ENCODE data around the gene POC1A.

POC1A gene

DNA sequence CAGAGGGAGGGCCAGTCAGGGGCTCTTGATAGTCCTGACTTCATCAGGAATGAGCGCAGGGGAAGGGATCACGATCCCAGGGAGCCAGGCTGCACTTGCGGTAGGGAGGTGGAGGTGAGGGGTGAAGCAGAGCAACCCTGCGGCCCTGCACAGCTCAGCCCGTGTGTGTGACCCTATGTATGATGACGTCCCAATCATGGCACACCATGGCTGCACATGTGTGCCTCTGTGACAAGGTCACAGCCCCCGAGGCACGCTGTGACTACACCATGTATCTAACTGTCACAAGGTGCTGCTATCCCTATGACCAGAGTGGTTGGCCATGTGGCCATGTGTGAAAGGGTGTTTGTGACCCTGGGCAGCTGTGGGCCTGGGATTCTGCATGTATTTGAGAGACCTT is 30.5 kb upstream of the POC1A start:
- Histone ChIP-seq H3K4me3 (ENCODE audit: severe bottlenecking) (no peak overlapping the region), H3K27ac (ENCODE audit: poor library complexity, severe bottlenecking) (no peak overlapping the region), H3K27me3 (ENCODE audit: insufficient read depth, poor library complexity, severe bottlenecking) (no peaks in the 10 kb centered on the region), H3K36me3 (ENCODE audit: low read depth) (no peaks in the 10 kb centered on the region), H3K4me1 (ENCODE audit: insufficient read depth, poor library complexity, severe bottlenecking) (no peaks in the 10 kb centered on the region), H3K9me3 (ENCODE audit: severe bottlenecking) (no peaks in the 10 kb centered on the region)
- TF ChIP-seq, protein P1, sequence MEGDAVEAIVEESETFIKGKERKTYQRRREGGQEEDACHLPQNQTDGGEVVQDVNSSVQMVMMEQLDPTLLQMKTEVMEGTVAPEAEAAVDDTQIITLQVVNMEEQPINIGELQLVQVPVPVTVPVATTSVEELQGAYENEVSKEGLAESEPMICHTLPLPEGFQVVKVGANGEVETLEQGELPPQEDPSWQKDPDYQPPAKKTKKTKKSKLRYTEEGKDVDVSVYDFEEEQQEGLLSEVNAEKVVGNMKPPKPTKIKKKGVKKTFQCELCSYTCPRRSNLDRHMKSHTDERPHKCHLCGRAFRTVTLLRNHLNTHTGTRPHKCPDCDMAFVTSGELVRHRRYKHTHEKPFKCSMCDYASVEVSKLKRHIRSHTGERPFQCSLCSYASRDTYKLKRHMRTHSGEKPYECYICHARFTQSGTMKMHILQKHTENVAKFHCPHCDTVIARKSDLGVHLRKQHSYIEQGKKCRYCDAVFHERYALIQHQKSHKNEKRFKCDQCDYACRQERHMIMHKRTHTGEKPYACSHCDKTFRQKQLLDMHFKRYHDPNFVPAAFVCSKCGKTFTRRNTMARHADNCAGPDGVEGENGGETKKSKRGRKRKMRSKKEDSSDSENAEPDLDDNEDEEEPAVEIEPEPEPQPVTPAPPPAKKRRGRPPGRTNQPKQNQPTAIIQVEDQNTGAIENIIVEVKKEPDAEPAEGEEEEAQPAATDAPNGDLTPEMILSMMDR (IDR thresholded peaks at IDR 0.05; ENCODE audit: poor library complexity, severe bottlenecking), result no peak
- no peak for ATAC-seq (ENCODE audit: low read depth)
- DNase-seq (ENCODE audit: low spot score), result no peak

DNA sequence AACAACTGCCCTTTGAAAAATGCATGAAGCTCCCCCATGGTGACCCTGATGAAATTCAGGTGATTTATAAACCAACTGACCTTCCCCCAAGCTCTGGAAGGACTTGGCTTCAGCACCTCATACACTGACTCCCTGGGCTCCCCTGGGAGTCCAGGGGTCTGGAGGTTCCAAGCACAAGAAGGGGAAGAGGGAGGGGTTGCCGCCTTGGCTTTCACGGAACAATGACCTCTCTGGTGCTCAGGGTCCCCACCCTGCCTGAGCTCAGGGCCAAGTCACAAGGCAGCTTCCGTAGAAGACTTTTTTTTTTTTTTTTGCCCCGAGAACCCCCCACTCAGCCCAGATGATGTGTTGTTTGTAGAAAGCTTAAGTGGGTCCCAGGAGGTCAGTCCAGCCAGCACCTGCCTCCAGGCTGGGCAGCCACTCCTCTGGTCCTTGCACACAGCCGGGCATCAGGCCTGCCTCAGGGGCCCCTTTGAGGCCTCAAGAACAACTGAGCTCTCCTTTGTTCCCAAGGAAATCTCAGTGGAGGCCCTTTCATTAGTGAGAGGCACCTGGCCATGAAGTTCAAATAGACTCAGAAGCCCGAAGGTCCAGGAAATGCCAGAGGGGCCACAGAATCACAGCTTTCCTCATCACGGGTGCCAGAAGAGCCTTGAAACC is 29.7 kb upstream of the POC1A start:
- H3K9me3 ChIP-seq (ENCODE audit: severe bottlenecking), result no peaks in the 10 kb centered on the region
- ATAC-seq (ENCODE audit: low read depth), result no peak
- TF ChIP-seq, protein P1 (IDR thresholded peaks at IDR 0.05; ENCODE audit: poor library complexity, severe bottlenecking), result no peak
- H3K27me3 ChIP-seq (ENCODE audit: insufficient read depth, poor library complexity, severe bottlenecking), result no peaks in the 10 kb centered on the region
- no peak overlapping the region for H3K27ac ChIP-seq (ENCODE audit: poor library complexity, severe bottlenecking)
- no peak for DNase-seq (ENCODE audit: low spot score)
- H3K4me3 ChIP-seq (ENCODE audit: severe bottlenecking), result no peak overlapping the region
- no peaks in the 10 kb centered on the region for H3K4me1 ChIP-seq (ENCODE audit: insufficient read depth, poor library complexity, severe bottlenecking)
- H3K36me3 ChIP-seq (ENCODE audit: low read depth), result no peaks in the 10 kb centered on the region

DNA sequence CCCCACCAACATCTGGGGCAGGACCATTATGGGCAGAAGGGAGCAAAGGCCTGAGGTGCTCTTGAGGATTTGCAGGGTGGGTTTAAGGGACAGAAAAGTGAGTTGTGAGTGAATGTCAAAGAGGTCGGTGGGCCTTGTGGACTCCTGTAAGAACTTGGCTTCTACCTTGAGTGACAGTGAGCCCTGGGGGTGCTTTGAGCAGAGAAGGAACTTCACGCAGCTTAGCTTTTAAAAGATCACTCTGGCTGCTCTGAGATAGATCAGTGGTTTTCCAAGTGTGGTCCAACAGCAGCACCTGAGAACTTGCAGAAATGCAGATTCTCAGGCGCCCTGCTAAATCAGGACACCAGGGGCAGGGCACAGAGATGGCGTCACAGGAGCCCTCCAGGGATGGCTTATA is 28.5 kb upstream of the POC1A start:
- Histone ChIP-seq H3K36me3 (ENCODE audit: low read depth) (no peaks in the 10 kb centered on the region), H3K9me3 (ENCODE audit: severe bottlenecking) (no peaks in the 10 kb centered on the region), H3K4me3 (ENCODE audit: severe bottlenecking) (no peak overlapping the region), H3K4me1 (ENCODE audit: insufficient read depth, poor library complexity, severe bottlenecking) (no peaks in the 10 kb centered on the region), H3K27me3 (ENCODE audit: insufficient read depth, poor library complexity, severe bottlenecking) (no peaks in the 10 kb centered on the region), H3K27ac (ENCODE audit: poor library complexity, severe bottlenecking) (no peak overlapping the region)
- TF ChIP-seq, protein P1 (IDR thresholded peaks at IDR 0.05; ENCODE audit: poor library complexity, severe bottlenecking), result no peak
- DNase-seq (ENCODE audit: low spot score) (no peak), ATAC-seq (ENCODE audit: low read depth) (no peak)

DNA sequence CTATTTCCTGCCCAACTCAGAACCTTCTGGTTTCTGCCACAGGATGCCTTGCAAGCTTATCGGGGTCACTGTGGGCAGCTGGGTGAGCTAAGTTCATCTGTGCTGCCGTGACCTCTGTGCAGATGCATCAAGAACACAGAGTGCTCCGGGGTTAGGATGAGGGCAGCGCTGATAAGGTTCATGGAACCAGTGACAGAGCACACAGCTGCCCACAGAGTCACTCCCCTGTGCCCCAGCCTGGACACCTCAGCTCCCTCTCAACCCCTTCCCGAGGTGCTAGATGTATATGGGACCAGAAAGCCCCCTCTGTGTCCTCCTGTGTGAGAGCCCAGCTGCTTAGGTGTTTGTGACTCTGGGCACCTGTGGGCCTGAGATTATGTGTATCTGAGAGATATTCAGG is 28.0 kb upstream of the POC1A start:
- TF ChIP-seq, protein P1 (IDR thresholded peaks at IDR 0.05; ENCODE audit: poor library complexity, severe bottlenecking), result no peak
- Histone ChIP-seq H3K4me1 (ENCODE audit: insufficient read depth, poor library complexity, severe bottlenecking) (no peaks in the 10 kb centered on the region), H3K27me3 (ENCODE audit: insufficient read depth, poor library complexity, severe bottlenecking) (no peaks in the 10 kb centered on the region), H3K27ac (ENCODE audit: poor library complexity, severe bottlenecking) (no peak overlapping the region), H3K4me3 (ENCODE audit: severe bottlenecking) (no peak overlapping the region), H3K36me3 (ENCODE audit: low read depth) (no peaks in the 10 kb centered on the region), H3K9me3 (ENCODE audit: severe bottlenecking) (no peaks in the 10 kb centered on the region)
- ATAC-seq (ENCODE audit: low read depth) (no peak), DNase-seq (ENCODE audit: low spot score) (no peak)

DNA sequence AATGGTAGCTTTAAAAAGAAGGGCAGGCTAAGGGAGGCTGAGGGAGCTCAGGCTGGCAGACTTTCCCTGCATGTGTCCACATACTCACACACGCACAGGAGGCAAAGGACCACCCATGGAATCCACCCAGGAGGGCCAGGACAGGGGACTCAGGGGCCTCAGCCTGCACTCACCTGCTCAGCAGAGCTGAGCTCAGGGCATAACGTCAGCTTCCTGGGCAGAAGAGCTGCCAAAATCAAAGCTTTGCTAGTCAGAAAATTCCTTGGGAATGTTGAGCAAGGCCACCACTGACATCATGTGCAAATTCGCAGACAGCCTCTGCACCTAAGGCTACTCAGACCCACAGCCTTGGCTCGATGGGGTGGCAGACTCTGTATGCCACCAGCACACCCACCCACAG is 27.3 kb upstream of the POC1A start:
- DNase-seq (ENCODE audit: low spot score) (peak; percentile 22), ATAC-seq (ENCODE audit: low read depth) (peak; percentile 84)
- Histone ChIP-seq H3K4me3 (ENCODE audit: severe bottlenecking) (no peak overlapping the region), H3K27me3 (ENCODE audit: insufficient read depth, poor library complexity, severe bottlenecking) (no peaks in the 10 kb centered on the region), H3K36me3 (ENCODE audit: low read depth) (no peaks in the 10 kb centered on the region), H3K4me1 (ENCODE audit: insufficient read depth, poor library complexity, severe bottlenecking) (no peaks in the 10 kb centered on the region), H3K9me3 (ENCODE audit: severe bottlenecking) (no peaks in the 10 kb centered on the region), H3K27ac (ENCODE audit: poor library complexity, severe bottlenecking) (no peak overlapping the region)
- TF ChIP-seq, protein P1 (IDR thresholded peaks at IDR 0.05; ENCODE audit: poor library complexity, severe bottlenecking), result no peak
